ENCODE results near the gene KRT222.

- TF ChIP-seq CTCF (IDR thresholded peaks at IDR 0.05): no peak
- no peak for TF ChIP-seq POLR2AphosphoS5 (IDR thresholded peaks at IDR 0.05)
Measured at GRCh38 chr17:40611840-40612474, 53.0 kb downstream of the KRT222 start.
